Stimulated activated CD4-positive, alpha-beta T cell treated with anti-CD3 and anti-CD28 coated beads, TNF-alpha, amount 100 ng/mL, for 24 hours (primary cell): Measurements from ENCODE around the gene TMED5.
"Not testable (repeated sequence)": the region's sequence is repeated elsewhere in the genome, so short reads cannot be mapped to it uniquely, and the experiment has no call there.

Source experiments
- DNase-seq, 3 experiments: peaks; one replicate each; pipeline ENCODE4 v3.0.0-alpha.2; 2020; ENCODE audit warnings: low read depth in 3 of 3

Gene TMED5

GRCh38 chr1:93179886-93180722, at the start of gene TMED5:
Gene TMED5 (minus strand): TSS chr1:93180413. CDS start chr1:93180242, 171 bp downstream.
- peak; percentile 92 to 94 (median 93) for DNase-seq

GRCh38 chr1:93223023-93223675, 42.9 kb upstream of the TMED5 start:
- no peak for DNase-seq

DNA sequence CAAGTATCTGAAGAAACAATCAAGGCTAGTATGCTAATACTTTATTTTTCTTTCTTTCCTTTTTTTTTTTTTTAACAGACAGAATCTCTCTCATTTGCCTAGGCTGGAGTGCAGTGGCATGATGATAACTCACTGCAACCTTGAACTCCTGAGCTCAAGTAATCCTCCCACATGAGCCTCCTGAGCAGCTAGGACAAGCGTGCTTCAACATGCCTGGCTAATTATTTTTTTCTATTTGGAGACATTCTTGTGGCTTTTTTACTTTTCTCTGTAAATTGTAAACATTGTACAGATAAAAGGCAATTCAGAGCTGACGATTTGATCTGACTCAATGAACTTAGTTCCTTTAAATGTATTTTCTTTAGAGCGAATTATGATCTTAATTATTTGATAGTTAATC, 41.7 kb upstream of the TMED5 start:
- no peak for DNase-seq

DNA sequence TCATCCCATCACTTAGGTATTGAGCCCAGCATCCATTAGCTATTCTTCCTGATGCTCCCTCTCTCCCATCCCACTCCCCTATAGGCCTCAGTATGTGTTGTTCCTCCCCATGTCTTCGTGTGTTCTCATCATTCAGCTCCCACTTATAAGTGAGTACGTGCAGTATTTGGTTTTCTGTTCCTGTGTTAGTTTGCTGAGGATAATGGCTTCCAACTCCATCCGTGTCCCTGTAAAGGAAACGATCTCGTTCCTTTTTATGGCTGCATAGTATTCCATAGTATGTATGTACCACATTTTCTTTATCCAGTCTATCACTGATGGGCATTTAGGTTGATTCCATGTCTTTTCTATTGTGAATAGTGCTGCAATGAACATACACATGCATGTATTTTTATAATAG, 40.5 kb upstream of the TMED5 start:
- DNase-seq, result not testable (repeated sequence)

- no peak for DNase-seq
These were observed 39.2 kb upstream of the TMED5 start for GRCh38 chr1:93219443-93219842.

GRCh38 chr1:93215322-93215721, 35.1 kb upstream of the TMED5 start:
- DNase-seq, result no peak

- no peak for DNase-seq
These were observed 27.0 kb upstream of the TMED5 start for GRCh38 chr1:93207211-93207610.

- no peak for DNase-seq
These were observed 26.3 kb upstream of the TMED5 start for GRCh38 chr1:93206567-93206954.

- DNase-seq, result no peak
These were observed 25.8 kb upstream of the TMED5 start for GRCh38 chr1:93205892-93206566.

GRCh38 chr1:93200714-93201113, 20.5 kb upstream of the TMED5 start:
- DNase-seq, result no peak

GRCh38 chr1:93200086-93200620, 19.9 kb upstream of the TMED5 start:
- DNase-seq, result no peak

- DNase-seq, result no peak
These were observed 18.9 kb upstream of the TMED5 start for GRCh38 chr1:93199150-93199549.

DNA sequence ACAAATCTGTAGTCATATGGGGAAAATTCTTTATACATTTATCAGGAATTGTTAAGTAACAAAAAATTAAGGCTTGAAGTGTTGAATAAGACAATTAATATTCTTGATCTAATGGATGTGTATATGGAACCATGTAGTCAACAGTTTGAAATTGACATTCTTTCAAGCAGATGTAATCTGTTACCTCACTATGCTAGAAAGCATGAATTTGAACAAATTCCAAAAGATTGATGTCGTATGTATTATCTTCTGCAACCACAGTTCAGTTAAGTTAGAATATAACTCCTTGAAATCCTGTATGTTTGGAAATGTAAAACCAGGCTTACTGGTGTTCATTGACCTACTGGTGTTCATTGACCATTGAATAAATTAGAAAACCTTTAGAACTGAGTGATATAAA, 16.4 kb upstream of the TMED5 start:
- DNase-seq, result no peak

DNA sequence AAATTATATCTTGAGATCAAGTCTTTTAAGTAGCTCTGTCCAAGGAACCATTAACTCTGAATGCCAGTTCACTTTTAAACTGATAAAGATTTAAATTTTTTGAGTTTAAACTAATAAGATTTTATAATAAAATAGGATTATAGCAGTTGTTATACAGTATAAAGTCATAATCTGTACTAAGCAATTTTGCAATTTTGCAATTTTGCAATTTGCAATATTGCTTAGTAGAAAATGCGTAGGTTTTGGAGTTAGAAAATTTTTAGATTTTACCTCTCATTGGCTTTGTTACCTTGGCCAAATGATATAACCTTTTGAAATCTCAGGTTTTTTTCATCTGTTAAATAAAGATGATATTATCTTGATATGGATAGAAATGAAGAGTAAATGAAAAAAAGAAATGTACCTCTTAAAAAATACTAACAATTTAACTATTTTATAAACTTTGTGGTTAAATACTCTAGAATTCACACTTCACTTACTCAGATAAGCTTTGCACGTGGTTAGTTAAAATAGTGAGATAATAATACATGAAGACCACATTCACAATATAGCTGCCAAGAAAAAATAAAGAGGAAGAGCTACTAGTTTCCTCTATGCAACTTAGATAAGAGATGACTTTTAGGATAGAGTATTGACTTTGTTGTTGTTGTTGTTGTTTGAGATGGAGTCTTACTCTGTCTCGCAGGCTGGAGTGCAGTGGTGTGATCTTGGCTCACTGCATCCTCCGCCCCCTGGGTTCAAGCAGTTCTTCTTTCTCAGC, 14.2 kb upstream of the TMED5 start:
- no peak for DNase-seq

DNA sequence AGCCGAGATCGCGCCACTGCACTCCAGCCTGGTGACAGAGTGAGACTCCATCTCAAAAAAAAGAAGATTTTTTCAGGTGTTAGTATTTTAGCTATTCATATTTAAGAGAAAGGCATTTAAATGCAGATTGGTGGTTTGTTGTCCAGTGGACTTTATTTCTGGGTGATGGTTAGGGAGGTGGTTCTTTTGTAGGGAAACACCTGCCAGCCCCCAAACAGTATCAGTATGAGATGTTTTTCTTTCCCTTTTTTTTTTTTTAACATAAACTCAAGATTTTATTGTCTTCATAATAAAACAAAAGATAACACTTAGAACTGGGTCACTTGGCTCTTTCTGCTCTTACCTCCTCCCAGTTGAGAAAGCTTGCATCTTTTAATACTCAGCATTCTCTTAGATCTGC, 10.2 kb upstream of the TMED5 start:
- DNase-seq, result no peak

GRCh38 chr1:93186667-93187066, 6.5 kb upstream of the TMED5 start:
- no peak for DNase-seq

GRCh38 chr1:93180723-93181613, 755 bp upstream of the TMED5 start, which contains the start of gene CCDC18:
Gene CCDC18 (plus strand): TSS chr1:93180724. CDS start chr1:93183362, 2,638 bp downstream.
- peak; percentile 16 to 46 (median 19) for DNase-seq

GRCh38 chr1:93178418-93178817, 1.8 kb downstream of the TMED5 start:
- no peak for DNase-seq

DNA sequence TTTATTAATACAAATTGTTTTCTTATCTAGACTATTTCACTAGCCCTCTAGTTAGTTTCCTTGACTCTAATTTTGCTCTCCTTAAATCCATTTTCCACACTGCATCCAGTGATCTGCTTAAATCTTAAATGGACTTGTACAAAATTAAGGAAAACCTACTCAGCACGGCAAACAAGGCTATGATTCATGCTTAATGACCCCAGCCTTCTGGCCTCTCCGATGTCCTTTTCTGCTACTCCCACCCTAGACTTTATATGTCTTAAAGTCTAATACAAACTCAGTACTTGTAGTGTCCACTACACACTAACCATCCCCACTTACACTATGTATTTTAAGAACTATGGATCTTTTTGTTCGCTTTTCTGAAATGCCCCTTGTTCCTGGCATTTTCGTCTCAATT, 2.2 kb downstream of the TMED5 start:
- DNase-seq, result no peak

GRCh38 chr1:93174638-93175037, 5.6 kb downstream of the TMED5 start:
- not testable (repeated sequence) for DNase-seq

GRCh38 chr1:93172778-93173177, 7.4 kb downstream of the TMED5 start:
- no peak for DNase-seq
